B cell (primary cell): ENCODE data around the gene TEKT4. TPM values are rescaled to one million over a fixed set of nuclear protein-coding genes. Genes with fewer than 3 reads are reported as not detected.

Experiments
- ATAC-seq: fragments of 200-7000 bp; cut with Tn5 transposase; one replicate; pipeline ENCODE4 v1.10.0; 2021; ENCODE audit warnings: low read depth, mild to moderate bottlenecking, moderate number of reproducible peaks, moderate library complexity
- CTCF ChIA-PET: fragments of 350-600 bp; sonication (Branson Sonifier 250); formaldehyde crosslinking; loops from one replicate; lab custom pipeline; 2021; ENCODE audit warnings: antibody characterized with exemption, inconsistent platforms; lab: Charles Lee
- POLR2A ChIA-PET: fragments of 350-600 bp; sonication (Branson Sonifier 250); formaldehyde crosslinking; loops from one replicate; lab custom pipeline; 2021; ENCODE audit warnings: antibody characterized with exemption; lab: Charles Lee
- DNase-seq: peaks from one replicate; pipeline ENCODE4 v3.0.0; 2013
- H2AFZ ChIP-seq: 2 replicates; pipeline ENCODE4 v1.6.1; 2012; ENCODE audit warnings: mild to moderate bottlenecking, low read depth, low read length; ENCODE audit not compliant: insufficient read depth, poor library complexity, severe bottlenecking
- H3K27ac ChIP-seq, 2 donors: 1 replicate in 1 of 2; 2 replicates in 1 of 2; pipeline ENCODE4 v1.5.1; 2012 to 2013; ENCODE audit warnings: low read length in 2 of 2, mild to moderate bottlenecking in 2 of 2, moderate library complexity in 1 of 2
- H3K27me3 ChIP-seq, 4 experiments: fragments of 200-600 bp in 1 of 4; sonication (generic) in 1 of 4; replicated peaks in 1 of 4; 1 replicate in 2 of 4; 2 replicates in 2 of 4; pipeline versions ENCODE4 v1.6.1 to v1.7.0; 2013 to 2016; ENCODE audit warnings: low read length in 3 of 4, mild to moderate bottlenecking in 2 of 4, mixed read lengths in 1 of 4, moderate library complexity in 1 of 4; ENCODE audit not compliant: insufficient read depth in 4 of 4, control insufficient read depth in 3 of 4; ENCODE audit errors: control extremely low read depth in 1 of 4
- H3K36me3 ChIP-seq, 2 experiments: replicated peaks in 1 of 2; 1 replicate in 1 of 2; 2 replicates in 1 of 2; pipeline versions ENCODE4 v1.6.1 to v1.7.1; 2013; ENCODE audit warnings: low read length in 1 of 2; ENCODE audit not compliant: insufficient read depth in 2 of 2, control insufficient read depth in 1 of 2; ENCODE audit errors: control extremely low read depth in 1 of 2, extremely low read depth in 1 of 2
- H3K4me1 ChIP-seq, 2 donors: fragments of 200-600 bp in 1 of 2; sonication (generic) in 1 of 2; 1 replicate in 1 of 2; 2 replicates in 1 of 2; pipeline versions ENCODE4 v1.5.1 to v1.6.1; 2013 to 2017; ENCODE audit warnings: low read length in 2 of 2; ENCODE audit not compliant: control insufficient read depth in 2 of 2, insufficient read depth in 2 of 2
- H3K4me2 ChIP-seq: replicated peaks from 2 replicates; pipeline ENCODE3; 2012; ENCODE audit warnings: mild to moderate bottlenecking, low read depth, low read length; ENCODE audit not compliant: poor library complexity, severe bottlenecking
- H3K4me3 ChIP-seq, 5 experiments: fragments of 200-600 bp in 1 of 5; sonication (generic) in 1 of 5; 1 replicate in 3 of 5; 2 replicates in 2 of 5; pipeline versions ENCODE4 v1.5.1 to v1.7.0; 2011 to 2016; ENCODE audit warnings: low read length in 4 of 5, mild to moderate bottlenecking in 4 of 5, low read depth in 2 of 5, control low read depth in 1 of 5, moderate library complexity in 1 of 5; ENCODE audit not compliant: insufficient read depth in 1 of 5; ENCODE audit errors: control extremely low read depth in 1 of 5, extremely low read depth in 1 of 5
- H3K79me2 ChIP-seq: fragments of 200-600 bp; sonication (generic); one replicate; pipeline ENCODE4 v1.6.0; 2016; ENCODE audit warnings: low read length; ENCODE audit not compliant: control insufficient read depth, insufficient read depth
- H3K9ac ChIP-seq: fragments of 200-600 bp; sonication (generic); 2 replicates; pipeline ENCODE4 v1.6.1; 2017; ENCODE audit warnings: mild to moderate bottlenecking, low read length, moderate library complexity
- H3K9me3 ChIP-seq, 3 donors: one replicate each; pipeline versions ENCODE4 v1.6.1 to v1.7.1; 2013; ENCODE audit warnings: low read length in 2 of 3; ENCODE audit not compliant: control insufficient read depth in 2 of 3, insufficient read depth in 1 of 3; ENCODE audit errors: control extremely low read depth in 1 of 3
- H4K20me1 ChIP-seq: 2 replicates; pipeline ENCODE4 v1.6.0; 2012; ENCODE audit warnings: mild to moderate bottlenecking, low read length; ENCODE audit not compliant: insufficient read depth, control insufficient read depth, poor library complexity, severe bottlenecking
- H3K27ac Mint-ChIP-seq: one replicate; pipeline ENCODE4 v1.8.0; 2021; ENCODE audit warnings: mixed read lengths
- H3K27me3 Mint-ChIP-seq: one replicate; pipeline ENCODE4 v1.8.0; 2021; ENCODE audit warnings: mixed read lengths
- H3K4me1 Mint-ChIP-seq: one replicate; pipeline ENCODE4 v1.8.0; 2021; ENCODE audit warnings: mixed read lengths
- H3K4me3 Mint-ChIP-seq: one replicate; pipeline ENCODE4 v1.8.0; 2021; ENCODE audit warnings: mixed read lengths
- H3K9me3 Mint-ChIP-seq: one replicate; pipeline ENCODE4 v1.8.0; 2022; ENCODE audit warnings: mixed read lengths; ENCODE audit not compliant: insufficient read depth
- EZH2 ChIP-seq: IDR thresholded peaks from 2 replicates; pipeline ENCODE4 v1.6.1; 2012; ENCODE audit warnings: borderline replicate concordance, low read depth, mild to moderate bottlenecking, moderate library complexity, low read length; ENCODE audit not compliant: insufficient read depth, poor library complexity, severe bottlenecking
- WGBS: methylation state at CpG from one replicate; pipeline ENCODE4 v1.1.5; 2013; ENCODE audit warnings: missing lambda C conversion rate; ENCODE audit not compliant: insufficient coverage; 5-methylcytosine and 5-hydroxymethylcytosine counted together
- intact Hi-C: fragments of 100-400 bp; cut with micrococcal nuclease; formaldehyde crosslinking; loops from one replicate; pipeline ENCODE4 v1.10.0; 2022
- polyA plus RNA-seq: library from polyadenylated mRNA; depleted of rRNA; stranded (reverse); fragments of >200 nt; gene quantifications from 2 replicates; pipeline ENCODE4 v1.2.3, GENCODE V29; 2012
- total RNA-seq, 2 donors: library from RNA; stranded (reverse); fragments of 120-200 nt in 1 of 2; gene quantifications; 1 replicate in 1 of 2; 2 replicates in 1 of 2; pipeline versions ENCODE4 v1.2.3 to v1.2.4, GENCODE V29; 2013 to 2022
- TF ChIP-seq, protein P1 (sequence below): fragments of 200-600 bp; IDR thresholded peaks from one replicate; pipeline ENCODE4 v1.8.0; 2022; ENCODE audit warnings: antibody characterized with exemption, mild to moderate bottlenecking

TEKT4 gene
- total and polyA plus RNA-seq, 2 donors (not counting 1 experiment from before 2014, with no cell fraction given), result not detected

- WGBS, result 96% methylated on average over 4 of the region's 4 CpGs
- H3K27me3 Mint-ChIP-seq, result peaks cover 4% of the 10 kb centered on the region
- ChIA-PET POLR2A (no interaction called here), CTCF (no interaction called here)
- H3K9me3 Mint-ChIP-seq, result no peaks in the 10 kb centered on the region
- TF ChIP-seq, protein P1, sequence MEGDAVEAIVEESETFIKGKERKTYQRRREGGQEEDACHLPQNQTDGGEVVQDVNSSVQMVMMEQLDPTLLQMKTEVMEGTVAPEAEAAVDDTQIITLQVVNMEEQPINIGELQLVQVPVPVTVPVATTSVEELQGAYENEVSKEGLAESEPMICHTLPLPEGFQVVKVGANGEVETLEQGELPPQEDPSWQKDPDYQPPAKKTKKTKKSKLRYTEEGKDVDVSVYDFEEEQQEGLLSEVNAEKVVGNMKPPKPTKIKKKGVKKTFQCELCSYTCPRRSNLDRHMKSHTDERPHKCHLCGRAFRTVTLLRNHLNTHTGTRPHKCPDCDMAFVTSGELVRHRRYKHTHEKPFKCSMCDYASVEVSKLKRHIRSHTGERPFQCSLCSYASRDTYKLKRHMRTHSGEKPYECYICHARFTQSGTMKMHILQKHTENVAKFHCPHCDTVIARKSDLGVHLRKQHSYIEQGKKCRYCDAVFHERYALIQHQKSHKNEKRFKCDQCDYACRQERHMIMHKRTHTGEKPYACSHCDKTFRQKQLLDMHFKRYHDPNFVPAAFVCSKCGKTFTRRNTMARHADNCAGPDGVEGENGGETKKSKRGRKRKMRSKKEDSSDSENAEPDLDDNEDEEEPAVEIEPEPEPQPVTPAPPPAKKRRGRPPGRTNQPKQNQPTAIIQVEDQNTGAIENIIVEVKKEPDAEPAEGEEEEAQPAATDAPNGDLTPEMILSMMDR, result no peak
- no peak for TF ChIP-seq EZH2
- H3K36me3 ChIP-seq, result no peaks in the 10 kb centered on the region
- no peak for ATAC-seq
- no peak for DNase-seq
- no peaks in the 10 kb centered on the region for H3K4me1 Mint-ChIP-seq
- intact Hi-C loops, result no loop called here
- H4K20me1 ChIP-seq, result no peaks in the 10 kb centered on the region
- no peaks in the 10 kb centered on the region for H3K4me1 ChIP-seq
- peaks cover 0 to 4% (median 0%) of the 10 kb centered on the region in 3 donors for H3K9me3 ChIP-seq
- no peak overlapping the region for H3K27ac ChIP-seq
- H2AFZ ChIP-seq, result no peak overlapping the region
- no peak overlapping the region for H3K27ac Mint-ChIP-seq
- H3K4me2 ChIP-seq, result no peak overlapping the region
- peaks cover 0 to 2% (median 0%) of the 10 kb centered on the region in 4 experiments for H3K27me3 ChIP-seq
- no peak overlapping the region for H3K9ac ChIP-seq
- no peaks in the 10 kb centered on the region for H3K79me2 ChIP-seq
- no peak overlapping the region for H3K4me3 Mint-ChIP-seq
- no peak overlapping the region for H3K4me3 ChIP-seq
Measured at GRCh38 chr2:94869131-94869530, 2.1 kb upstream of the TEKT4 start.

GRCh38 chr2:94869552-94870439 lies 1.4 kb upstream of the TEKT4 start:
- ChIA-PET CTCF (no interaction called here), POLR2A (no interaction called here)
- H3K4me2 ChIP-seq, result no peak overlapping the region
- H3K79me2 ChIP-seq, result no peaks in the 10 kb centered on the region
- Mint-ChIP-seq H3K9me3 (no peaks in the 10 kb centered on the region), H3K4me1 (no peaks in the 10 kb centered on the region), H3K27me3 (peaks cover 4% of the 10 kb centered on the region), H3K27ac (no peak overlapping the region), H3K4me3 (no peak overlapping the region)
- TF ChIP-seq, protein P1, result no peak
- no peak for TF ChIP-seq EZH2
- DNase-seq (no peak), ATAC-seq (no peak)
- H3K36me3 ChIP-seq, result no peaks in the 10 kb centered on the region
- H4K20me1 ChIP-seq, result no peaks in the 10 kb centered on the region
- H3K4me3 ChIP-seq, result no peak overlapping the region
- H3K27me3 ChIP-seq, result peaks cover 0 to 2% (median 0%) of the 10 kb centered on the region in 4 experiments
- peaks cover 0 to 10% (median 0%) of the 10 kb centered on the region in 3 donors for H3K9me3 ChIP-seq
- H3K27ac ChIP-seq, result no peak overlapping the region
- intact Hi-C loops, result no loop called here
- no peaks in the 10 kb centered on the region for H3K4me1 ChIP-seq
- 77% methylated on average over 22 of the region's 22 CpGs for WGBS
- H3K9ac ChIP-seq, result no peak overlapping the region
- no peak overlapping the region for H2AFZ ChIP-seq
